Measurements from ENCODE around the gene UBR4.

UBR4 gene

GRCh38 chr1:19087737-19088594 is 122.1 kb downstream of the UBR4 start:
- no peak for DNase-seq

GRCh38 chr1:19087017-19087736 is 122.9 kb downstream of the UBR4 start:
- DNase-seq = no peak

DNA sequence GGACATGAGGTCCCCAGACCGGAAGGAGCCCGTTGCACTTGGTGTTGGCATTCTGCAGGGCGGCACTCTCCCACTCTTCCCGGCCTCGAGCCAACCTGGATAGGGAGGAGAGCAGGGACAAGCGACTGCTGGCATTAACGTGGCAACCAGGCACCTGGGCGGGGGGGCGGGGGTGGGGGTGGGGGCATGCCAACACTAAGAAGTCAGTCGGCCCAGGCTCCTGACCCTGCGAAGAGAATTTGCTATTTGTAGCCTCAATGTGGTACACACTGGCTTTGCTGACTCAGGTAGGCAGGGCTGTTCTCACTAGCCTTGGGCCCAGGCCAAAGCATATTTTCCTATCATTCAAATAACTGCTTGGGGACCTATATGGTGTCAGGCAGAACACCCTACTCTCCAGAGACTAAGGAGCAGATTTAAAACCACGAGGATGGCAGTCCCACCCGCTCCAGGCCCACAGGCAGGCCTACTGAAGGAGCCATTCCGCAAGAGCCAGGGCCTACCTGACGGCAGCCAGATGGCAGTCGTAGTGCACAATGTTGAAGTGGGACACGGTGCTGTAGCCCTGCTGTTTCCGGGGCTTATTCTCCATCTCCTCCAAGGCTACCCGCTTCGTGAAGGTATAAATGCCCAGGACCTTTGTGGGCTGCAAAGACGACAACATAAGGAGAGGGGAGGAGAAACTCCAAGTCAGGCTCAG is 123.7 kb downstream of the UBR4 start:
- DNase-seq = no peak

GRCh38 chr1:19084206-19084738 is 125.8 kb downstream of the UBR4 start:
- DNase-seq = no peak

- no peak for DNase-seq
These were observed 127.0 kb downstream of the UBR4 start for GRCh38 chr1:19083081-19083480.

- no peak for DNase-seq
These were observed 128.7 kb downstream of the UBR4 start for GRCh38 chr1:19081218-19081893.

- no peak for DNase-seq
These were observed 129.3 kb downstream of the UBR4 start for GRCh38 chr1:19080721-19081120.

- DNase-seq = no peak
These were observed 130.3 kb downstream of the UBR4 start for GRCh38 chr1:19079541-19080472.

DNA sequence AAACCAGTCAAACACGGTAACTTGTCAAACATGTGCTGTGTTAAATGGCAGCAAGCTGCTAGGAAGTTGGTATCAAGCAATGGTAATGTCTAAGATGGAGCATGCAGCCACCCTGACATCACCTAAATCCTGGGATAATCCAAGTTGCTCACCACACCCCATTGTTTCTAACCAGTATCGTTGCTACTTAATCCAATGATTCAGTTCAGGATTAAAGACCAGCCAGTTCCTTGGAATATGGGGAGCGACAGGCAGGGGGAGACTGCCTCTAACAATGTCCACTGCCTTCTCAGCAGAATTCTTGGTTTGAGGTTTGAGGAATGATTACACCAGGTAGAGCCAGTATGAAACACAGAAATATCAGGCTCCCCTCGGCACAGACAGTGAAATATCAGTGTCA is 131.5 kb downstream of the UBR4 start:
- no peak for DNase-seq

DNA sequence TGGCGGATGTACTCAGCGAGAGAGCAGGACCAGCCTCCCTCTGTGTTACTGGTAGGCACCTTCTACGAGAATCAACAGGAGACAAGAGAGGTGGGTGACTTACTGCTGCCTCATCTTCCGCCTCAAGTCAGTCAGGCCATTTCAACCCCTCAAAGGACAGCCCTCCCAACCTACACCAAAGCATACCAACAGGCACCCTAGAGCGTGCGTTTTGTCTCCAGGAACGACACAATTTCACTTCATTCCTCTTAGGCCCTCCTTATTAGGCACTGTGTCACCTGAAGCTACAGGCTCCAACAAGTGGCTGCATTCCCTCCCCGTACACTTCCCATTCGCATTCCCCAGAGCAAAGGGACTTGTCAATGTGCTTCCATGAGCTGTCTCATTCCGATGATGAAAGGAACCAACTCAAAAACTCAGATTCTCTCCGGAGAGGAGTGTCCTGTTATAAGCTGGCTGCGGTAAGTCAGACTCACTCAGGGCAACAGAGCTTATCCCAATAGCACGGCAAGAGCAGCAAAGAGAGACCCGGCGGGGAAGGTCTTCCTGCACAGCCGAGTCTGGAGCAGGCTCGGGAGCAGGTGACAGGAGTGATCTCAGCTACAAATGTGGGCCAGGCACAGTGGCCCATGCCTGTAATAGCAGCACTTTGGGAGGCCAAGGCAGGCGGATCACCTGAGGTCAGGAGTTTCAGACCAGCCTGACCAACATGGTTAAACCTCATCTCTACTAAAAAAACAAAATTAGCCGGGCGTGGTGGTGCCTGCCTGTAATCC is 133.0 kb downstream of the UBR4 start:
- DNase-seq = no peak

DNA sequence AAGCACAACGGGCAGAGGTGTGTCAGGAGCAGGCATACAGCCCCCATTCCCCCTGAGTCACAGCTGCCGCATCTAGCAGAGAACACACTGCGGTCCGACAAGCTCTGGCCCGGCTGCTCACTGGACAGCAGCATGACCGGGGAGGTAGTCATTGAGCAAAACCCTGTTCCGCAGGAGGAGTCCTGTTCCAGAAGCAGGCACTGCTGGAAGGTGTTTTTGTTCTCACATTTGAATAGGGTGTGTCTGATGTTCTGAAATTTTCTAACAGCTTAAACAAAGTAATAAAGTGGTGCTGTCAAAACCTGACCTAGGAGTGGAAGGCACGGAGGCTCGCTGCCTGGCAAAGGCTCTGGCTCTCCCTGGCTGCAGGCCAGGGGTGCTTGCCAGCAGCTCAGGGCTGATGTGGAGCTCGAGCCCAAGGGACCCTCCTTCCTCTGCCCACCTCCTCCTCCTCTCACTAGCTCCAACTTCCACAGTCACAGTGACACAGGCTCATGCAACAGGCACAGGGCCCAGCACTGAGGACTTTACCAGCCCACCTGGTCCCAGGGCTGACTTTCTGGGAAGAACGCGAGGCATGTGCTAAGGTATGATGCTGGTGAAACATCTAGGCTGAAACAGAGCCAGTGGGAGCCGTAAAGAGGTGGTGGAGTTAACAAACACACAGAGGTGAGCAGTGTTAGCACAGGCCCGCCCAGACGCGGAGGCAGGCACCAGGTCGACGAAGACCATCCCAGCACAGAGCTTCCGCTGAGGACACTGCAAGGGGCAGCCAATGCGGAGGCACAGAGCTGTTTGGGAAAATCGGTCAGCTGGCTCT is 135.0 kb downstream of the UBR4 start:
- DNase-seq = no peak

DNA sequence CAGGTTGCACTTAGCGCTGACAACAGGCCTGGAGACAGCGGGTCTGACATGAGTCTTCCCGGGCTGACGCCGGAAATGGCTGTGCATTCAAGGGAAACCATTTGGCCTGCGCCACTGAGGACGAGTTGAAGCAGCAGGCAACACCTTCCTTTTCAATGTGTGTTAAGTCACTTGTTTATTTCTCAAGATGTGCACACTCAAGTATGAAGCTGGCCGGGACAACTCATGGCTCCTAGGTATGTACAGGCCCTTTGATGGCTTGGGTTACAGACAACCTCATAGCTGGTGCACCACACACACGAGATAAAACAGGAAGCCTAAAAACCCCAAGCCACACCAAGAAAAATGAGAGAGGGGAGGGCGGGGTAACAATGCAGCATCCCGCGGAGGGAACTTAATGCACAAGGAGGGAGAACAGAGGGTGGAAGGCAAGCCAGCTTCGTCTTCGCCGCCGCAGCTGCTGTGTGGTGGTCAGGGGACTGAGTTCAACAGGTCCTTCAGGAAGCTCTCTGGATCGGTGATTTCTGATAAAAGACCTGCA is 135.6 kb downstream of the UBR4 start:
- DNase-seq = peak in 2 of 4 experiments; percentile 33 to 43

GRCh38 chr1:19073311-19074186 is 136.5 kb downstream of the UBR4 start:
- DNase-seq = no peak

DNA sequence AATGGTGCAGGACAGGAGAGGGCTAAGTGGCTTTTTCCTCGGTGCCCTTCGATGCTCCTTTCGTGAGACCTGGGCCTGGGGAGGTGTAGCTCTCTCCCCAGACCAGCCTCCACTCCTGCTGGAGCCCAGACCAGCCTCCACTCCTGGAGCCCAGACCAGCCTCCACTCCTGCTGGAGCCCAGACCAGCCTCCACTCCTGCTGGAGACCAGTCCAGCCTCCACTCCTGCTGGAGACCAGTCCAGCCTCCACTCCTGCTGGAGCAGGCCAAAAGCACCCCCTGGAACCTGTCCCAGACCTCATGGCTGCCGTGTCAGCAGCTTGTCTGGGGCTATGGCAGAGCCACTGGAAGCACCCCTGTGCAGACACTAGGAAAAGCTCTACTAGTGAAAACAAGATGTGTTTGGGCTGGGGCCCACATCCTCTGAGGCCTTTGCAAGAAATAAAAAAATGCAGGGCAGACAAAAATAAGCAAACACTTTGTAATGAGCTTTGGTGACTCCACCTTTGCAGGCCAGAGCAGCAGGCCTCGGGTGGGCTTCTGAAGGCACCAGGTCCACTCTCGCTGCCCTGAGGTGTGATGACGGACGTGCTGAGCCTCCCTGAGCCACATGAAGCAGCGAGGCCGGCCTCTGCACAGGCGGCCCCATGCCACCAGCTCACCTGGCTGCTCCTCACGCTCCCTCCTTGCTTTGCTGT is 137.6 kb downstream of the UBR4 start:
- no peak for DNase-seq

GRCh38 chr1:19071674-19072281 is 138.3 kb downstream of the UBR4 start:
- DNase-seq = no peak

DNA sequence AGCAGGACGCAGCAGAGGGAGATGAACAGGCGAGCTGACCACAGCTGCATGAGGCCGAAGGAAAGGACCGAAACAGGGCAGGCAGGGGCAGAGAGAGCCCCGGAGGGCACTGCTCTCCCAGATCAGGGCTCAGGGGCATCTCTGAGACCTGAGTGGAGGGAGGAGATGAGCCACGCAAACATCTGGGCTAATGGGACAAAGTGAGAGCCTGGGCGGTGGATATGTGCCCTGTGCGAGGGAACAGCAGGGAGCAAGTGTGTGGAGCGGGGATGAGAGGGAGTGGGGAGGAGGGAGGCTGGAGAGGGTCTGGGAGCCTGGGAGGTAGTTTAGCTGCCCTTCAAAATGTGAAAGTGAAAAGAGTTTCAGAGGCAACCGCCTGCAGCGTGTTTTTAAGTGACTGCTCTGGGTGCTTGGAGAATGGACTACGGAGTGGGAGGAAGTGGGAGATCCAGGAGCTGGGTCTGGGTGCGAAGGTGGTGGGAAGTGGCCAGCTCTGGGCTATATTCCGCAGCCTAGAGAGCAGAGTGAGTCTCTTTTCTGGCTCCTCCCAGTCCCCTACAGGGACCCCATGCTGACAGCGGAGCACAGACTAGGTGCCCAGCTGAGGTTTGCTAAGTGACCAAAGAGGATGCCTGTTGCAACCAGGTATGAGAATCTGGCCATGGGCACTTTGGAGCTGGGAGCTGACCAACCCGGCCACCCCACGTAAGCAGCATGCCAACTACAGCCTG is 139.0 kb downstream of the UBR4 start:
- DNase-seq = no peak

GRCh38 chr1:19070197-19070651 is 139.8 kb downstream of the UBR4 start:
- DNase-seq = no peak
